Lower leg skin (tissue), 4 donors: Measurements from ENCODE around the gene VTI1A. TPM values are rescaled to one million over a fixed set of nuclear protein-coding genes. Genes with fewer than 3 reads are reported as not detected.

ENCODE experiments used
- DNase-seq, 2 donors: peaks; one replicate each; pipeline ENCODE4 v3.0.0-alpha.2; 2019; ENCODE audit warnings: low spot score in 2 of 2
- H3K4me3 ChIP-seq: fragments of 200-600 bp; sonication (generic); 2 replicates; pipeline ENCODE4 v1.5.1; 2017; ENCODE audit warnings: mild to moderate bottlenecking, low read depth; ENCODE audit not compliant: poor library complexity, severe bottlenecking
- POLR2A ChIP-seq, 2 donors: fragments of 450-650 bp; IDR thresholded peaks; one replicate each; pipeline ENCODE4 v1.6.1; 2016 to 2017; ENCODE audit warnings: antibody characterized with exemption in 2 of 2, mild to moderate bottlenecking in 1 of 2, moderate library complexity in 1 of 2
- WGBS, 2 donors: methylation state at CpG; one replicate each; pipeline ENCODE4 v1.1.5; 2018; 5-methylcytosine and 5-hydroxymethylcytosine counted together
- intact Hi-C: fragments of 100-400 bp; cut with DNase I; formaldehyde crosslinking; loops from one replicate; pipeline ENCODE4 v1.15.0; 2023; ENCODE audit warnings: low total_unique reads
- total RNA-seq, 4 donors: library from RNA; depleted of rRNA; stranded (reverse); fragments of >200 nt; gene quantifications; one replicate each; pipeline ENCODE4 v1.1.0, GENCODE V29; 2016
- TF ChIP-seq, protein P1 (sequence below), 3 donors: fragments of 450-650 bp; IDR thresholded peaks; one replicate each; pipeline ENCODE4 v1.5.1; 2016; ENCODE audit warnings: antibody characterized with exemption in 3 of 3, mild to moderate bottlenecking in 3 of 3, moderate library complexity in 2 of 3

VTI1A gene
- total RNA-seq, 4 donors from 2014 or later, result 30.8 to 85.7 (median 35.6) TPM

DNA sequence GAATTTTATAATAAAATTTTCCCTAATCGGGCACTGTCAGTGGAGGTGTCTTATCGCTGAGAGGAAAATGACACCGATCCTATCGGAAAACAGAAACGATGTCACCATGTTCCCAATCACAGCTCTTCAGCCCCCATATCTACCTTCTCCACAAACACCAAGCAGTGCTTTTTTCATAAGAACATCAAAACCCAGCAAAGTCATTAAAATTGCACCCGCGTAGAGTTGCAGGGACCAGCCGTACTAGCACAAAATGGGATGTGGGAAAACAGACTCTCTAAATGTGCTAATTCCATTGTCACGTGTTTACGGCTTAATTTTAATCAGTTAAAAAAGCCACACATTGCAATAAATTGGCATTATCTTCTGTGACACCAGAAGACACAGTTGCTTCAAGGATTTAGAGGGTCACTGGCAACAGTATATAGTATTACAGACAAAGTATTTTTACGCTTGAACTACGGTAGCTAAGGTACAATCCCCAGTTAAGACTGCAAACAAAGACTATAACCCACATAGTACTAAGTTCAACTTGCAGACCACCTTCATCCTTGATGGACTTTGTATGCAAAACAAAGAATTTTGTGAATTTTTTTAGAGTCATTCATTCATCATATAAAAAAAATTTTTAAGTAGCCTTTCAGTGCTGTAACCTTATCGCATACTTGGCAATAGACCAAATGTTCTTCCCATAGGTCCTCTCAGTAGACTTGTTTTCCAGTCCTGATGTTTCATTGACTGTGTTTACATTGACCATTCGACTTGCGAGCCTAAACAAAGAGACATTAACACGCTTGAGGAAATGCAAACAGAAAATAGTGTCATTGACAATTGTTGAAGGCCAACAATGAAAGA is 116.0 kb downstream of the VTI1A start:
- no peak for DNase-seq
- intact Hi-C loops, result no loop called here
- TF ChIP-seq, protein P1, sequence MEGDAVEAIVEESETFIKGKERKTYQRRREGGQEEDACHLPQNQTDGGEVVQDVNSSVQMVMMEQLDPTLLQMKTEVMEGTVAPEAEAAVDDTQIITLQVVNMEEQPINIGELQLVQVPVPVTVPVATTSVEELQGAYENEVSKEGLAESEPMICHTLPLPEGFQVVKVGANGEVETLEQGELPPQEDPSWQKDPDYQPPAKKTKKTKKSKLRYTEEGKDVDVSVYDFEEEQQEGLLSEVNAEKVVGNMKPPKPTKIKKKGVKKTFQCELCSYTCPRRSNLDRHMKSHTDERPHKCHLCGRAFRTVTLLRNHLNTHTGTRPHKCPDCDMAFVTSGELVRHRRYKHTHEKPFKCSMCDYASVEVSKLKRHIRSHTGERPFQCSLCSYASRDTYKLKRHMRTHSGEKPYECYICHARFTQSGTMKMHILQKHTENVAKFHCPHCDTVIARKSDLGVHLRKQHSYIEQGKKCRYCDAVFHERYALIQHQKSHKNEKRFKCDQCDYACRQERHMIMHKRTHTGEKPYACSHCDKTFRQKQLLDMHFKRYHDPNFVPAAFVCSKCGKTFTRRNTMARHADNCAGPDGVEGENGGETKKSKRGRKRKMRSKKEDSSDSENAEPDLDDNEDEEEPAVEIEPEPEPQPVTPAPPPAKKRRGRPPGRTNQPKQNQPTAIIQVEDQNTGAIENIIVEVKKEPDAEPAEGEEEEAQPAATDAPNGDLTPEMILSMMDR (IDR thresholded peaks at IDR 0.05), result no peak
- TF ChIP-seq POLR2A (IDR thresholded peaks at IDR 0.05), result no peak
- H3K4me3 ChIP-seq, result no peak overlapping the region
- WGBS, 2 donors, result 93 to 95% methylated on average over 16 of the region's 16 CpGs

DNA sequence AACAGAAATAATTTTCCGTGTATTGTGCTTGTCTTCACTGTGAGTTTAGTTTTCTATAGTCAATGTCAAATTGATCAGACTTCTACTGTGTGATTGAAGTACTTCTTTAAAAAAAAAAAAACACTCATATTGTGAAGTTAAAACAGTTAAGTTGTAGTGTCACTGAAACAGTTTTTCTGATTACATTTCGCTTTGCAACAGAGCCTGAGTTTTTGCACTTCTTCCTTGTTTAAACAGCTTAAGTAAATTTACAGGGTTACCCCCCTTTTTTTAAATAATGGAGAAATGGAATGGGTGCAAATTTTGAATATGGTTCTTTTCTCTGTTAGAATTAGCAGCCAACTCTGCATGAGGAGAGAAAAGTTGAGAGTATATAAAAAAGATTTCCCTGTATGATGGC is 117.3 kb downstream of the VTI1A start:
- WGBS, 2 donors, result 86 to 87% methylated on average over 2 of the region's 2 CpGs
- TF ChIP-seq, protein P1 (IDR thresholded peaks at IDR 0.05), result no peak
- TF ChIP-seq POLR2A (IDR thresholded peaks at IDR 0.05), result no peak
- H3K4me3 ChIP-seq, result no peak overlapping the region
- intact Hi-C loops, result no loop called here
- no peak for DNase-seq

DNA sequence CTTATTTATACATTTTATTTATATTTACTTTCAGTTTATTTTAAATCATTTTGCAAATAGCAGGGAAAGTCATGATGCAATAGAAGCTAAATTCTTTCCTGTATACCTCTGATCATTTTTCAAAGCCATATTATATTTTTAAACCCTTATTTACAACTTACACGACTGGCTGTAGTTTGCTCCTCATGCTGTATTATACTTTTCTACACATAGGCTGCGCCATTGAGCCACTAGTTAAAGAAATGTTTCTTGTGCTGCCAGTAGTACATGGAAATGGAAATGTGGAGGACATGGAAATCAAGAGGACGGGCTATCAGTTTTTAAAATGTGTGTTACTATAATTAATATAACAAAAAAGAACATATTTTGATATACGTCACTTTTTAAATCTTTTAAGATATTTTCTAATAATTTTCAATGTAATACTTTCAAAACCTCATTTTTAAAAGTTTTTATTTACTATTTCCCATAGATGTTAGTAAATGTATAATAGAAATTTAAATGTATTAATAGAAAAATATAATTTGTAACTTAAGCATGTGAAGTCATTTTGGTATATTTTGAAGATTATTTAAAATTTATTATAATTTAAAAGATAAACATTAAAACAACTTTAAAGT is 118.5 kb downstream of the VTI1A start:
- intact Hi-C loops, result no loop called here

DNA sequence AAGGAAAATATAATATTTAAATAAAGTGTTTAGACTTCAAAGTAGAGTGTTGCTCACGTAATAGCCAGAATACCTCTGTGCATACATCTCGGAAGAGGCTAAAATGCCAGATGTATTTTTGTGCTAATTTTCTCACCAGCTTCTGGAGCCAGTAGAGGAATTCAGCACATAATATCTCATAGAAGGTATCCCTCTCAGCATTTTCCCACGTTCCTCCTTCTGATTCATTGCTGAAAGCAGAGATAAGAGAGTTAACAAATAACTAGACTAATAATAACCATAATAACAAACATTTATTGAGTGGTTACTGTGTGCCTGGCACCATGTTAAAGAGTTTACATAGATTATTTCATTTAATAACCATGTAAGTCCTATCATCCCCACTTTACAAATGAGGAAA is 123.6 kb downstream of the VTI1A start:
- TF ChIP-seq, protein P1 (IDR thresholded peaks at IDR 0.05), result no peak
- no peak for TF ChIP-seq POLR2A (IDR thresholded peaks at IDR 0.05)
- 96 to 98% methylated on average over 3 of the region's 3 CpGs for WGBS, 2 donors
- H3K4me3 ChIP-seq, result no peak overlapping the region
- intact Hi-C loops, result no loop called here
- DNase-seq, result no peak

More for the DNA sequence above, 118.5 kb downstream of the VTI1A start:
- peak in 1 of 2 donors; percentile 56 for DNase-seq
- no peak overlapping the region for H3K4me3 ChIP-seq
- WGBS, 2 donors, result 35 to 38% methylated on average over 4 of the region's 4 CpGs
- TF ChIP-seq POLR2A (IDR thresholded peaks at IDR 0.05), result no peak
- TF ChIP-seq, protein P1 (IDR thresholded peaks at IDR 0.05), result peak in 1 of 3 donors; percentile 31

DNA sequence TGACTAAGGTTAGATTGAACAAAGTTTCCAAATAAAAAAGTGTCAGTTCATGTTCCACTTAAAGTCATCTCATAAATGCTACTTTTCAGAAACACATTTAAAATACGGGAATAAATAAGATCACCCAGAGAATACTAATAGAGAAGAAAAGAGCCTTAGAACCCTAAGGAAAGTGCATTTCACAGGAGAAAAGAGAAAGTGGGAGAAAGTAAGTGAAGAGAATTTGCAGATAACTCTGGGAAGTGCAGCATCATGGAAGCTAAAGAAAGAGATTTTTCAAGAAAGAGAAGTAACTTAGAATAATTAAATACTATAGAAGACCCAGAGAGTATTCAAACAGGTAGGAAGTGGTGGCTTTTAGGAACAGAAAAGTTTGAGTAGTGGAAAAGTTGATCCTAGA is 132.6 kb downstream of the VTI1A start:
- DNase-seq, result no peak
- intact Hi-C loops, result no loop called here
- no peak overlapping the region for H3K4me3 ChIP-seq
- WGBS, 2 donors, result 93 to 97% methylated on average over 1 of the region's 1 CpG
- TF ChIP-seq, protein P1 (IDR thresholded peaks at IDR 0.05), result no peak
- TF ChIP-seq POLR2A (IDR thresholded peaks at IDR 0.05), result no peak
